PC-9 (cell line): ENCODE data around the gene ZSCAN21.

Source experiments
- CTCF ChIP-seq: fragments of 200-600 bp; sonication (generic); conservative IDR thresholded peaks from 2 replicates; pipeline ENCODE4 v1.6.1; 2017; ENCODE audit warnings: mixed run types, antibody characterized with exemption, mild to moderate bottlenecking, moderate library complexity
- EZH2 ChIP-seq: fragments of 200-600 bp; sonication (generic); IDR thresholded peaks from 2 replicates; pipeline ENCODE4 v1.8.0; 2017; ENCODE audit warnings: antibody characterized with exemption, low read depth

GRCh38 chr7:100105534-100105933 lies 56.0 kb downstream of the ZSCAN21 start:
- TF ChIP-seq EZH2 (no peak), CTCF (no peak)
